Measurements from ENCODE around the gene UST. TPM values are rescaled to one million over a fixed set of nuclear protein-coding genes. Genes with fewer than 3 reads are reported as not detected.

UST gene
- total and polyA plus RNA-seq, 2 donors (not counting 1 experiment from before 2014, with no cell fraction given): 7.3 to 16.9 TPM

- Histone ChIP-seq H3K36me3 (replicated peaks in 1 of 2; ENCODE audit: control extremely low read depth in 1 of 2, control insufficient read depth in 1 of 2, extremely low read depth in 1 of 2, insufficient read depth in 2 of 2, low read length in 1 of 2) (no peaks in the 10 kb centered on the region), H3K9ac (ENCODE audit: low read length) (no peak overlapping the region), H3K4me1 (ENCODE audit: control insufficient read depth in 2 of 2, insufficient read depth in 2 of 2, low read length in 2 of 2) (peaks cover 31 to 36% of the 10 kb centered on the region in 2 donors), H3K79me2 (ENCODE audit: control insufficient read depth, insufficient read depth, low read length) (peaks cover 96% of the 10 kb centered on the region), H3K27ac (ENCODE audit: low read length in 2 of 2) (no peak overlapping the region), H3K27me3 (replicated peaks in 1 of 4; ENCODE audit: control extremely low read depth in 1 of 4, control insufficient read depth in 3 of 4, insufficient read depth in 4 of 4, low read length in 3 of 4) (no peaks in the 10 kb centered on the region), H3K4me3 (ENCODE audit: control extremely low read depth in 1 of 5, extremely low read depth in 1 of 5, insufficient read depth in 1 of 5, low read depth in 2 of 5, low read length in 4 of 5) (no peak overlapping the region), H2AFZ (ENCODE audit: insufficient read depth, low read depth, low read length, poor library complexity, severe bottlenecking) (no peak overlapping the region), H3K4me2 (replicated peaks; ENCODE audit: low read depth, low read length, poor library complexity, severe bottlenecking) (no peak overlapping the region), H3K9me3 (ENCODE audit: control extremely low read depth in 1 of 3, control insufficient read depth in 2 of 3, insufficient read depth in 1 of 3, low read length in 2 of 3) (peaks cover 0 to 2% (median 0%) of the 10 kb centered on the region in 3 donors), H4K20me1 (ENCODE audit: control insufficient read depth, insufficient read depth, low read length, poor library complexity, severe bottlenecking) (peaks cover 30% of the 10 kb centered on the region)
- H3K4me1 Mint-ChIP-seq: peaks cover 61% of the 10 kb centered on the region
- ATAC-seq (ENCODE audit: low read depth): no peak
- WGBS (ENCODE audit: insufficient coverage): 17% methylated on average over 1 of the region's 3 CpGs
- intact Hi-C loops (cut with micrococcal nuclease): loop anchor here (5.0 kb wide), 1 partner anchor 38 kb away; no protein-coding TSS in a partner anchor
- CTCF ChIA-PET: interaction anchor here (0.9 to 1.7 kb wide), 4 partner anchors 52 to 224 kb away, joined by 3 to 5 read pairs (median 4); no protein-coding TSS in a partner anchor
- no peaks in the 10 kb centered on the region for H3K9me3 Mint-ChIP-seq (ENCODE audit: insufficient read depth)
- no peak for DNase-seq
- no peaks in the 10 kb centered on the region for H3K27me3 Mint-ChIP-seq
- H3K27ac Mint-ChIP-seq: no peak overlapping the region
- TF ChIP-seq, protein P1, sequence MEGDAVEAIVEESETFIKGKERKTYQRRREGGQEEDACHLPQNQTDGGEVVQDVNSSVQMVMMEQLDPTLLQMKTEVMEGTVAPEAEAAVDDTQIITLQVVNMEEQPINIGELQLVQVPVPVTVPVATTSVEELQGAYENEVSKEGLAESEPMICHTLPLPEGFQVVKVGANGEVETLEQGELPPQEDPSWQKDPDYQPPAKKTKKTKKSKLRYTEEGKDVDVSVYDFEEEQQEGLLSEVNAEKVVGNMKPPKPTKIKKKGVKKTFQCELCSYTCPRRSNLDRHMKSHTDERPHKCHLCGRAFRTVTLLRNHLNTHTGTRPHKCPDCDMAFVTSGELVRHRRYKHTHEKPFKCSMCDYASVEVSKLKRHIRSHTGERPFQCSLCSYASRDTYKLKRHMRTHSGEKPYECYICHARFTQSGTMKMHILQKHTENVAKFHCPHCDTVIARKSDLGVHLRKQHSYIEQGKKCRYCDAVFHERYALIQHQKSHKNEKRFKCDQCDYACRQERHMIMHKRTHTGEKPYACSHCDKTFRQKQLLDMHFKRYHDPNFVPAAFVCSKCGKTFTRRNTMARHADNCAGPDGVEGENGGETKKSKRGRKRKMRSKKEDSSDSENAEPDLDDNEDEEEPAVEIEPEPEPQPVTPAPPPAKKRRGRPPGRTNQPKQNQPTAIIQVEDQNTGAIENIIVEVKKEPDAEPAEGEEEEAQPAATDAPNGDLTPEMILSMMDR (IDR thresholded peaks at IDR 0.05): no peak
- TF ChIP-seq EZH2 (IDR thresholded peaks at IDR 0.05; ENCODE audit: borderline replicate concordance, insufficient read depth, low read depth, low read length, poor library complexity, severe bottlenecking): no peak
- POLR2A ChIA-PET: no interaction called here
- no peak overlapping the region for H3K4me3 Mint-ChIP-seq
Measured at GRCh38 chr6:148800536-148800935, 53.7 kb downstream of the UST start.

GRCh38 chr6:148803979-148804378 lies 57.1 kb downstream of the UST start:
- intact Hi-C loops (cut with micrococcal nuclease): loop anchor here (5.0 kb wide), 1 partner anchor 42 kb away; no protein-coding TSS in a partner anchor
- H3K4me1 Mint-ChIP-seq: peaks cover 75% of the 10 kb centered on the region

More at GRCh38 chr6:148803979-148804378, 57.1 kb downstream of the UST start:
- H3K9ac ChIP-seq (ENCODE audit: low read length): no peak overlapping the region
- H3K27ac Mint-ChIP-seq: no peak overlapping the region
- no peak overlapping the region for H3K4me2 ChIP-seq (replicated peaks; ENCODE audit: low read depth, low read length, poor library complexity, severe bottlenecking)
- ChIA-PET CTCF (interaction anchor here (1.3 kb wide), 1 partner anchor 11 kb away, joined by 3 read pairs; no protein-coding TSS in a partner anchor), POLR2A (no interaction called here)
- H3K4me3 Mint-ChIP-seq: no peak overlapping the region
- no peak overlapping the region for H3K4me3 ChIP-seq (ENCODE audit: control extremely low read depth in 1 of 5, extremely low read depth in 1 of 5, insufficient read depth in 1 of 5, low read depth in 2 of 5, low read length in 4 of 5)
- H3K27ac ChIP-seq (ENCODE audit: low read length in 2 of 2): no peak overlapping the region
- H3K36me3 ChIP-seq (replicated peaks in 1 of 2; ENCODE audit: control extremely low read depth in 1 of 2, control insufficient read depth in 1 of 2, extremely low read depth in 1 of 2, insufficient read depth in 2 of 2, low read length in 1 of 2): no peaks in the 10 kb centered on the region
- ATAC-seq (ENCODE audit: low read depth) (no peak), DNase-seq (no peak)
- peaks cover 97% of the 10 kb centered on the region for H3K79me2 ChIP-seq (ENCODE audit: control insufficient read depth, insufficient read depth, low read length)
- H3K27me3 Mint-ChIP-seq: no peaks in the 10 kb centered on the region
- H3K4me1 ChIP-seq (ENCODE audit: control insufficient read depth in 2 of 2, insufficient read depth in 2 of 2, low read length in 2 of 2): peaks cover 23 to 27% of the 10 kb centered on the region in 2 donors
- no peak for TF ChIP-seq EZH2 (IDR thresholded peaks at IDR 0.05; ENCODE audit: borderline replicate concordance, insufficient read depth, low read depth, low read length, poor library complexity, severe bottlenecking)
- peaks cover 35% of the 10 kb centered on the region for H4K20me1 ChIP-seq (ENCODE audit: control insufficient read depth, insufficient read depth, low read length, poor library complexity, severe bottlenecking)
- no peaks in the 10 kb centered on the region for H3K27me3 ChIP-seq (replicated peaks in 1 of 4; ENCODE audit: control extremely low read depth in 1 of 4, control insufficient read depth in 3 of 4, insufficient read depth in 4 of 4, low read length in 3 of 4)
- no peak overlapping the region for H2AFZ ChIP-seq (ENCODE audit: insufficient read depth, low read depth, low read length, poor library complexity, severe bottlenecking)
- WGBS (ENCODE audit: insufficient coverage): 88% methylated on average over 2 of the region's 6 CpGs
- peaks cover 0 to 2% (median 0%) of the 10 kb centered on the region in 3 donors for H3K9me3 ChIP-seq (ENCODE audit: control extremely low read depth in 1 of 3, control insufficient read depth in 2 of 3, insufficient read depth in 1 of 3, low read length in 2 of 3)
- H3K9me3 Mint-ChIP-seq (ENCODE audit: insufficient read depth): no peaks in the 10 kb centered on the region
